Neuron (in vitro differentiated cells): ENCODE results near the gene EML3.
"Not testable (repeated sequence)": the region's sequence is repeated elsewhere in the genome, so short reads cannot be mapped to it uniquely, and the experiment has no call there.

Experiments
- H2AFZ ChIP-seq: one replicate; pipeline ENCODE4 v1.6.1; 2013; ENCODE audit warnings: low read depth, mild to moderate bottlenecking, inconsistent platforms, low read length, moderate library complexity
- H3K27me3 ChIP-seq: one replicate; pipeline ENCODE4 v1.6.1; 2013; ENCODE audit warnings: low read length; ENCODE audit not compliant: insufficient read depth
- H3K36me3 ChIP-seq: one replicate; pipeline ENCODE4 v1.6.1; 2013; ENCODE audit warnings: low read length; ENCODE audit not compliant: insufficient read depth
- H3K4me1 ChIP-seq: one replicate; pipeline ENCODE4 v1.6.1; 2013; ENCODE audit warnings: low read length; ENCODE audit not compliant: insufficient read depth
- H3K4me3 ChIP-seq: 2 replicates; pipeline ENCODE4 v1.5.1; 2013; ENCODE audit warnings: mild to moderate bottlenecking, low read length, moderate library complexity
- H3K9me3 ChIP-seq: one replicate; pipeline ENCODE4 v1.6.1; 2013; ENCODE audit warnings: low read length

Gene EML3

DNA sequence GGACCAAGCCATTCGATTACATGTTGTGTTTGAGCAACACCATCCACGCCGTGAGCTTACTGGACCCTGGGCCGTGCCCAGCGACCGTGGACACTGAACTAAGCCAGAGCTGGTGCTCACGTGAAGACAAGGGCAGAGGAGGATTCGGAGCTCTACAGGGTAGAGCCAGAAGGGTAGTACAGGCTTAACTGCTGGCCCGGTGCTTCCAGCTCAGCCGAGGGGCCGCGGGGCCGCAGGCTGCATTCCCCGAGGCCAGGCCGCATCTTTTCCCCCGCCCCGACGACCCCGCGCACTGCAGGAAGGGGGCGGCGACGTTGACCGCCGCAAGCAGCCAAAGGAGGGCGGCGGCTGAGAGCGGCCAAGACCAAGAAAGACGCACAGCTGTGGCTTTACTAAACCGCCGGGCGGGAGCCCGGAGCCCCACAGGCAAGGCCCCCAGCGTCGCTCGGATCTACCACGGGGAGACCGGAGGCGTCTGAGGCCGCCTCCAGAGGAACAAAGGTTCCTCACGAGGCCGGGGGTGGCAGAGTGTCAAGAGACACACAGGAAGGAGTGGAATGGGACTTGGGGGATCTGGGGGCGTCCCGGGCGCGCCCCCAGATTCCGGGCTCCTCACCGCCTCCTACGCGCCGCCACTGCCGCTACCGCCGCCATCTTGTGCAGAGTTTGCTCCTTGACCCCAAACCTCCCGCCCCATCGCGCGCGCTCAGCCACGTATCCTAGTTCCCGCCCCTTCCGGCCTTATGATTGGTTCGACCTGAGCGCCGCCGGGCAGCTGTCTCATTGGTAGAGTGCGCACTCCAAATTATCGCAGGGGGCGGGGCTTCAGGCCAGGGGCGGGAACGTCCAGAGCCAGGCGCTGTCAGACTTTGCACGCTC is 33.6 kb upstream of the EML3 start, which contains the start of gene GANAB:
Gene GANAB (minus strand): TSS at position 668 of the 879 bp plus-strand sequence. CDS start 14 bp downstream, at position 654.
- no peaks in the 10 kb centered on the region for H3K27me3 ChIP-seq
- H3K4me1 ChIP-seq, result peaks cover 14% of the 10 kb centered on the region
- H3K4me3 ChIP-seq, result peak within 1 kb of the TSS; percentile 77
- H3K36me3 ChIP-seq, result peaks cover 38% of the 10 kb centered on the region
- no peaks in the 10 kb centered on the region for H3K9me3 ChIP-seq
- H2AFZ ChIP-seq, result no peak within 1 kb of the TSS

DNA sequence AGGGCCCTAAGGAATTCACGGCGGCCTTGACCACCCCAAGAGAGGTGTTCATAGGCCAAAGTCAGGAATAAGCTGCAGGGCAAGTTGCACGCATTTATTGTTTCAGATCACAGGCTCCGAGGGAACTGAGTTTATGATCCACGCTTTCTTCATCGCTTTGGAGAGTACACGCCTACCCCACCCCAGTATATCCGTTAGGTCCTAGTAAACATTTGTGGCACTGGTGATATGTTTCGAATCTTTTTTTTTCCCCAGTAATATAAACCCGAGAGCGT is 33.0 kb upstream of the EML3 start:
- Histone ChIP-seq H3K9me3 (no peaks in the 10 kb centered on the region), H3K36me3 (peaks cover 43% of the 10 kb centered on the region), H3K4me3 (peak overlapping the region; percentile 77)

DNA sequence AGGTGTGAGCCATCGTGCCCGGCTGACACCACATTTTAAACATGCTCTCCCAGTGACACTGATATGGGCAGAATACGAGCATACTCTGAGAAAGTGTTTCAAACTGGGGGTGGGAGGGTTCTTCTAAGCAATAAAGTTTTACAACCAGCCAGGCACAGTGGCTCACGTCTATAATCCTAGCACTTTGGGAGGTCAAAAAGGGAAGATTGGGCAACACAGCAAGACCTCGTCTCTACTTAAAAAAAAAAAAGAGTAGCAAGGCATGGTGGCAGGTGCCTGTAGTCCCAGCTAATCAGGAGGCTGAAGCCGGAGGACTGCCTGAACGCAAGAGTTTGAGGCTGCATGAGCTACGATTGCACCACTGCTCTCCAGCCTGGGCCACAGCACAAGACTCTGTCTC is 31.6 kb upstream of the EML3 start:
- Histone ChIP-seq H3K4me3 (no peak overlapping the region), H3K36me3 (peaks cover 42% of the 10 kb centered on the region), H3K4me1 (peaks cover 14% of the 10 kb centered on the region), H2AFZ (no peak overlapping the region), H3K27me3 (no peaks in the 10 kb centered on the region), H3K9me3 (no peaks in the 10 kb centered on the region)

More for the DNA sequence above, 33.0 kb upstream of the EML3 start:
- H2AFZ ChIP-seq, result no peak overlapping the region
- H3K4me1 ChIP-seq, result peaks cover 14% of the 10 kb centered on the region
- H3K27me3 ChIP-seq, result no peaks in the 10 kb centered on the region

GRCh38 chr11:62632492-62632891 is 19.9 kb upstream of the EML3 start:
- Histone ChIP-seq H3K4me3 (no peak overlapping the region), H3K36me3 (peaks cover 78% of the 10 kb centered on the region), H2AFZ (no peak overlapping the region), H3K4me1 (no peaks in the 10 kb centered on the region), H3K9me3 (no peaks in the 10 kb centered on the region), H3K27me3 (no peaks in the 10 kb centered on the region)

GRCh38 chr11:62627713-62628112 is 15.1 kb upstream of the EML3 start:
- Histone ChIP-seq H3K27me3 (no peaks in the 10 kb centered on the region), H3K36me3 (peaks cover 69% of the 10 kb centered on the region), H3K4me1 (no peaks in the 10 kb centered on the region), H3K4me3 (no peak overlapping the region), H3K9me3 (no peaks in the 10 kb centered on the region), H2AFZ (no peak overlapping the region)

- peak overlapping the region; percentile 82 for H3K4me3 ChIP-seq
- H3K9me3 ChIP-seq, result no peaks in the 10 kb centered on the region
- no peaks in the 10 kb centered on the region for H3K27me3 ChIP-seq
Measured at GRCh38 chr11:62622476-62623089, 10.0 kb upstream of the EML3 start.

GRCh38 chr11:62621567-62622470 is 9.2 kb upstream of the EML3 start, which contains the start of gene B3GAT3:
Gene B3GAT3, minus strand, starts transcription at chr11:62621986. Its CDS starts 39 bp downstream, at chr11:62621947.
- Histone ChIP-seq H3K4me1 (peaks cover 11% of the 10 kb centered on the region), H3K27me3 (no peaks in the 10 kb centered on the region), H2AFZ (peak within 1 kb of the TSS; percentile 27), H3K36me3 (peaks cover 29% of the 10 kb centered on the region), H3K4me3 (peak within 1 kb of the TSS; percentile 82), H3K9me3 (no peaks in the 10 kb centered on the region)

More at GRCh38 chr11:62622476-62623089, 10.0 kb upstream of the EML3 start:
- peaks cover 11% of the 10 kb centered on the region for H3K4me1 ChIP-seq
- peak overlapping the region; percentile 27 for H2AFZ ChIP-seq
- H3K36me3 ChIP-seq, result peaks cover 28% of the 10 kb centered on the region

- no peak overlapping the region for H2AFZ ChIP-seq
- H3K4me3 ChIP-seq, result peak overlapping the region; percentile 82
- no peaks in the 10 kb centered on the region for H3K27me3 ChIP-seq
- H3K36me3 ChIP-seq, result peaks cover 29% of the 10 kb centered on the region
- H3K4me1 ChIP-seq, result peaks cover 11% of the 10 kb centered on the region
- no peaks in the 10 kb centered on the region for H3K9me3 ChIP-seq
Measured at GRCh38 chr11:62621027-62621566, 8.5 kb upstream of the EML3 start.

DNA sequence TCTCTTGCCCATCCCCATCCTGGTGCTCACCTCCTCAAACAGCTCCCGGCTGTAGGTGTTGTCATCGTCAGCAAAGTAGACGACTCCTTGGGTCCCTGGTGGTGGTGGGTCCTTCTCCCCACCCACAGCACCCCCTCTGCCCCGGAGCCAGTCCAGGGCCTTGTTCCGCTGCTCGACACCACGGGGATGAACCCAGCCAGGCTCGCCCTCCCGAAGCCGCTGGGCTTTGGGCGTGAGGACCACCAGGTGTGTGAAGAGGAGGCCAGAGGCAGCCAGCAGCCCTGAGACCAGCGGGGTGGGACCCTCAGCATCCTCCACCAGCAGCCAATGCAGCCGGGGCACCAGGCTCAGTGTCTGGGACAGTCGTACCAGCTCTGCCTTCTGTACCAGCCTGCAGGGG is 4.4 kb upstream of the EML3 start:
- H3K27me3 ChIP-seq, H3K4me3 ChIP-seq, H2AFZ ChIP-seq, H3K9me3 ChIP-seq: not testable (repeated sequence)
- H3K36me3 ChIP-seq, result peaks cover 17% of the 10 kb centered on the region
- peaks cover 15% of the 10 kb centered on the region for H3K4me1 ChIP-seq

DNA sequence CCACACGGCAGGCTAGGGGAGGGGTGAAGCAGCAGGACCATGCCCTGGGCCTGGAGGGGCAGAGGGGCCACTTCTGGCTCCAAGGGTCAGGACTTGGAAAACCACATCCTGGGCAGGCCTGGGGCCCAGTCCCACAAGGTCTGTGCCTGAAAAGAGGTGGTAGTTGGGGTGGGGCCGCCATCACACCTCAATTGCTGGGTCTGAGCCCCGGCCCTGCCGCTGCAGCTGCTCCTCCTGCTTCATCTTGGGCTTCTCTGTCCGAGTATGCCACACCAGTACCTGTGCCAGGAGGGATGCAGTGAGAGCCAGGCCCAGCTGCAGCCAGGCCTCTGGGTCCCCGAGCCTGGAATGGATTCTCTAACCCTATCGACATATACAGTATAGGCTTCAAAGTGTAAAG is 2.9 kb upstream of the EML3 start:
- Histone ChIP-seq H3K36me3 (peaks cover 17% of the 10 kb centered on the region), H3K4me3 (no peak overlapping the region), H2AFZ (no peak overlapping the region), H3K27me3 (no peaks in the 10 kb centered on the region), H3K9me3 (no peaks in the 10 kb centered on the region), H3K4me1 (peaks cover 19% of the 10 kb centered on the region)

GRCh38 chr11:62614275-62614674 is 1.7 kb upstream of the EML3 start:
- no peak overlapping the region for H3K4me3 ChIP-seq
- H3K4me1 ChIP-seq, result peaks cover 19% of the 10 kb centered on the region
- no peaks in the 10 kb centered on the region for H3K27me3 ChIP-seq
- peaks cover 17% of the 10 kb centered on the region for H3K36me3 ChIP-seq
- no peak overlapping the region for H2AFZ ChIP-seq
- H3K9me3 ChIP-seq, result no peaks in the 10 kb centered on the region

DNA sequence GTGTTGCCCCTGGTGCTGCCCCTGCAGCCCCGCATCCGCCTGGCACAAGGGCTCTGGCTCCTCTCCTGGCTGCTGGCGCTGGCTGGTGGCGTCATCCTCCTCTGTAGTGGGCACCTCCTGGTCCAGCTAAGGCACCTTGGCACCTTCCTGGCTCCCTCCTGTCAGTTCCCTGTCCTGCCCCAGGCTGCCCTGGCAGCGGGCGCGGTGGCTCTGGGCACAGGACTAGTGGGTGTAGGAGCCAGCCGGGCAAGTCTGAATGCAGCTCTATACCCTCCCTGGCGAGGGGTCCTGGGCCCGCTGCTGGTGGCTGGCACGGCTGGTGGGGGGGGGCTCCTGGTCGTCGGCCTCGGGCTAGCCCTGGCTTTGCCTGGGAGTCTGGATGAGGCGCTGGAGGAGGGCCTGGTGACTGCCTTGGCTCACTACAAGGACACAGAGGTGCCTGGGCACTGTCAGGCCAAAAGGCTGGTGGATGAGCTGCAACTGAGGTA is 760 bp upstream of the EML3 start:
- H3K4me3 ChIP-seq, result peak overlapping the region; percentile 53

More for the DNA sequence above, 760 bp upstream of the EML3 start:
- Histone ChIP-seq H3K9me3 (no peaks in the 10 kb centered on the region), H3K27me3 (no peaks in the 10 kb centered on the region), H2AFZ (no peak overlapping the region), H3K36me3 (peaks cover 13% of the 10 kb centered on the region), H3K4me1 (peaks cover 19% of the 10 kb centered on the region)
